Lower leg skin (tissue), 4 donors: ENCODE results near the gene OR5AR1. TPM values are rescaled to one million over a fixed set of nuclear protein-coding genes. Genes with fewer than 3 reads are reported as not detected.

Experiments used
- DNase-seq, 2 donors: peaks; one replicate each; pipeline ENCODE4 v3.0.0-alpha.2; 2019; ENCODE audit warnings: low spot score in 2 of 2
- H3K4me3 ChIP-seq: fragments of 200-600 bp; sonication (generic); 2 replicates; pipeline ENCODE4 v1.5.1; 2017; ENCODE audit warnings: mild to moderate bottlenecking, low read depth; ENCODE audit not compliant: poor library complexity, severe bottlenecking
- CTCF ChIP-seq, 3 donors: fragments of 450-650 bp; IDR thresholded peaks; one replicate each; pipeline ENCODE4 v1.5.1; 2016; ENCODE audit warnings: antibody characterized with exemption in 3 of 3, mild to moderate bottlenecking in 3 of 3, moderate library complexity in 2 of 3
- POLR2A ChIP-seq, 2 donors: fragments of 450-650 bp; IDR thresholded peaks; one replicate each; pipeline ENCODE4 v1.6.1; 2016 to 2017; ENCODE audit warnings: antibody characterized with exemption in 2 of 2, mild to moderate bottlenecking in 1 of 2, moderate library complexity in 1 of 2
- WGBS, 2 donors: methylation state at CpG; one replicate each; pipeline ENCODE4 v1.1.5; 2018; 5-methylcytosine and 5-hydroxymethylcytosine counted together
- intact Hi-C: fragments of 100-400 bp; cut with DNase I; formaldehyde crosslinking; loops from one replicate; pipeline ENCODE4 v1.15.0; 2023; ENCODE audit warnings: low total_unique reads
- total RNA-seq, 4 donors: library from RNA; depleted of rRNA; stranded (reverse); fragments of >200 nt; gene quantifications; one replicate each; pipeline ENCODE4 v1.1.0, GENCODE V29; 2016

OR5AR1 gene
- total RNA-seq, result not detected

GRCh38 chr11:56663386-56663785 lies at the start of gene OR5AR1:
OR5AR1 (plus strand) TSS chr11:56663686; CDS start chr11:56663686, 0 bp downstream.
- no peak within 1 kb of the TSS for H3K4me3 ChIP-seq
- no peak for TF ChIP-seq CTCF (IDR thresholded peaks at IDR 0.05)
- TF ChIP-seq POLR2A (IDR thresholded peaks at IDR 0.05), result no peak
- DNase-seq, result no peak
- intact Hi-C loops, result no loop called here
- 67 to 76% methylated on average over 2 of the region's 2 CpGs for WGBS, 2 donors

GRCh38 chr11:56624661-56625110 lies 38.8 kb upstream of the OR5AR1 start:
- TF ChIP-seq POLR2A (IDR thresholded peaks at IDR 0.05) (no peak), CTCF (IDR thresholded peaks at IDR 0.05) (no peak)
- intact Hi-C loops, result no loop called here
- DNase-seq, result no peak
- H3K4me3 ChIP-seq, result no peak overlapping the region
- 7 to 11% methylated on average over 3 of the region's 3 CpGs for WGBS, 2 donors

- DNase-seq, result no peak
- TF ChIP-seq CTCF (IDR thresholded peaks at IDR 0.05) (no peak), POLR2A (IDR thresholded peaks at IDR 0.05) (no peak)
- intact Hi-C loops, result no loop called here
- H3K4me3 ChIP-seq, result no peak overlapping the region
- 42 to 63% methylated on average over 2 of the region's 2 CpGs for WGBS, 2 donors
Measured at GRCh38 chr11:56625946-56626345, 37.5 kb upstream of the OR5AR1 start.

DNA sequence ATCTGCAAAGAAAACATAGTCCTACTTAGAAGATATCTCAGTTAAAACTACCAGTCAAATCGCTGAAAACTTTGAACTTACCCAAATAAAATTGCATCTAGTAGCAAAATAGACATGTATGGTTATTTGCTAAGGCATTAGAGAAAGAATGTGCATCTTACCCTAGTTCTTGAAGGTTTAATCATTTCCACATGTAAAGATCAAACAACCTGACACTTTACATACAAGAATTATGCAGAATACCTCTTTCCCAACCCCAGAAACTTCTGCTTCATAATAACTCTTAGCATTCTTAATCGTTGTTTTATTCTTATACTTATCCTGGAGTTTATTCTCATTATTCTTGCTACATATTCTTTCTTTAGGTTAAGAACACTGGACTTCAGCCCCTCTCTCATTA lies 31.2 kb upstream of the OR5AR1 start:
- WGBS, 2 donors, result 58 to 69% methylated on average over 2 of the region's 2 CpGs
- intact Hi-C loops, result no loop called here
- H3K4me3 ChIP-seq, result no peak overlapping the region
- DNase-seq, result no peak
- TF ChIP-seq POLR2A (IDR thresholded peaks at IDR 0.05) (no peak), CTCF (IDR thresholded peaks at IDR 0.05) (no peak)

- no peak for TF ChIP-seq POLR2A (IDR thresholded peaks at IDR 0.05)
- no peak for TF ChIP-seq CTCF (IDR thresholded peaks at IDR 0.05)
- 75 to 78% methylated on average over 2 of the region's 2 CpGs for WGBS, 2 donors
Measured at GRCh38 chr11:56636861-56637260, 26.6 kb upstream of the OR5AR1 start.

GRCh38 chr11:56637500-56637899 lies 26.0 kb upstream of the OR5AR1 start:
- no peak for DNase-seq
- no peak overlapping the region for H3K4me3 ChIP-seq
- intact Hi-C loops, result no loop called here
- 75 to 76% methylated on average over 3 of the region's 3 CpGs for WGBS, 2 donors
- TF ChIP-seq CTCF (IDR thresholded peaks at IDR 0.05) (no peak), POLR2A (IDR thresholded peaks at IDR 0.05) (no peak)

More at GRCh38 chr11:56636861-56637260, 26.6 kb upstream of the OR5AR1 start:
- H3K4me3 ChIP-seq, result no peak overlapping the region
- intact Hi-C loops, result no loop called here
- DNase-seq, result no peak
